WTC11 (cell line): Measurements from ENCODE around the gene SPRED2.

Experiments
- CTCF ChIP-seq: fragments of 200-600 bp; IDR thresholded peaks from 2 replicates; pipeline ENCODE4 v1.8.0; 2022; ENCODE audit warnings: antibody characterized with exemption
- MAX ChIP-seq: sonication (generic); formaldehyde crosslinking; IDR thresholded peaks from 2 replicates; pipeline ENCODE4 v1.8.0; 2022; ENCODE audit warnings: mild to moderate bottlenecking, missing genetic modification reagents
- NR3C1 ChIP-seq: sonication (generic); formaldehyde crosslinking; conservative IDR thresholded peaks from 2 replicates; pipeline ENCODE4 v1.8.1; 2023; ENCODE audit warnings: low read depth, mild to moderate bottlenecking, missing genetic modification reagents
- ZNF532 ChIP-seq: fragments of 250-450 bp; sonication (Bioruptor Pico); IDR thresholded peaks from 2 replicates; pipeline ENCODE4 v1.9.0; 2021; ENCODE audit warnings: mild to moderate bottlenecking, borderline replicate concordance

- TF ChIP-seq CTCF (no peak), MAX (CRISPR knock-in tag) (no peak), NR3C1 (CRISPR knock-in tag) (no peak), ZNF532 (CRISPR knock-in tag) (no peak)
Measured at GRCh38 chr2:65263986-65264385, 168.4 kb downstream of the SPRED2 start.
